RKO (cell line): ENCODE results near the gene STK25.
"Not testable (repeated sequence)": the region's sequence is repeated elsewhere in the genome, so short reads cannot be mapped to it uniquely, and the experiment has no call there.

ENCODE experiments used
- DNase-seq: peaks from one replicate; pipeline ENCODE4 v3.0.0-alpha.2; 2016; ENCODE audit warnings: low spot score

The STK25 gene

GRCh38 chr2:241463276-241464135 lies 44.9 kb downstream of the STK25 start:
- DNase-seq: no peak

- no peak for DNase-seq
Observed at GRCh38 chr2:241461693-241462677, 46.4 kb downstream of the STK25 start.

- DNase-seq: no peak
Observed at GRCh38 chr2:241460631-241461030, 47.8 kb downstream of the STK25 start.

- DNase-seq: no peak
Observed at GRCh38 chr2:241459520-241459919, 48.9 kb downstream of the STK25 start.

- DNase-seq: no peak
Observed at GRCh38 chr2:241458687-241459086, 49.7 kb downstream of the STK25 start.

GRCh38 chr2:241456546-241456945 lies 51.8 kb downstream of the STK25 start:
- no peak for DNase-seq

- no peak for DNase-seq
Observed at GRCh38 chr2:241454837-241455485, 53.4 kb downstream of the STK25 start.

GRCh38 chr2:241453919-241454318 lies 54.5 kb downstream of the STK25 start:
- not testable (repeated sequence) for DNase-seq

- no peak for DNase-seq
Observed at GRCh38 chr2:241451840-241452506, 56.4 kb downstream of the STK25 start.

- not testable (repeated sequence) for DNase-seq
Observed at GRCh38 chr2:241450092-241450491, 58.3 kb downstream of the STK25 start.

GRCh38 chr2:241445426-241445825 lies 63.0 kb downstream of the STK25 start:
- DNase-seq: no peak

GRCh38 chr2:241443486-241444223 lies 64.7 kb downstream of the STK25 start:
- DNase-seq: peak; percentile 14
